ENCODE data around the gene OGFR.

- TF ChIP-seq CTCF (IDR thresholded peaks at IDR 0.05; ENCODE audit: low read depth, low read length, poor library complexity, severe bottlenecking) (no peak), EZH2phosphoT487 (IDR thresholded peaks at IDR 0.05; ENCODE audit: borderline replicate concordance, low read length) (no peak)
These were observed 25.6 kb downstream of the OGFR start for GRCh38 chr20:62830251-62830650.

Measured in DOHH2 (cell line).